HG03103 (cell line): Measurements from ENCODE around the gene RGS1.
A peak's percentile ranks its signal among the peaks of the same experiment; 100 is the strongest.

Source experiments
- ATAC-seq: cut with Tn5 transposase; IDR thresholded peaks from one replicate; pipeline ENCODE4 v1.9.1; 2021; ENCODE audit warnings: low read depth; ENCODE audit not compliant: unreplicated experiment

Gene RGS1, protein sequence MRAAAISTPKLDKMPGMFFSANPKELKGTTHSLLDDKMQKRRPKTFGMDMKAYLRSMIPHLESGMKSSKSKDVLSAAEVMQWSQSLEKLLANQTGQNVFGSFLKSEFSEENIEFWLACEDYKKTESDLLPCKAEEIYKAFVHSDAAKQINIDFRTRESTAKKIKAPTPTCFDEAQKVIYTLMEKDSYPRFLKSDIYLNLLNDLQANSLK

GRCh38 chr1:192575499-192576189 lies at the start of gene RGS1:
Gene RGS1, plus strand, starts transcription at chr1:192575773. Its CDS starts 20 bp downstream, at chr1:192575793.
- ATAC-seq, result peak; percentile 90

- ATAC-seq, result no peak
Observed at GRCh38 chr1:192527111-192527795, 48.3 kb upstream of the RGS1 start.

DNA sequence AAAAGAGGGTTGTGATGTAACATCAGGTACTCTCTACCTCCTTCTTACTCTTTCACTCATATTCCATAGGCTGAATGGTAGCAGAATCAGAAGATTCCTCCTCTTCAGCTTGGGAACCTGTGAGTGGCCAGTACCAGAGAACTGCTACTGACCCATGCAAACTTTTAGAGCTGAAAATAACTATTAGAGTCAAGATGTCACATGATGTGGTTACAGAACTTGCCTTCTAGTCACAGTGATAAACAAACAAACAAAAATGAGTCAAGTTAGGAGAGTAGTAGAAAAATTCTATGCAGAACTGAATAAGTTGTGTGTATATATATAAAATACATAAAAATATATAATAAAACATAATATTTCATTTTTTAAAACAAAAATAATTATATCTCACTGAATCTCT lies 47.6 kb upstream of the RGS1 start:
- ATAC-seq, result no peak

DNA sequence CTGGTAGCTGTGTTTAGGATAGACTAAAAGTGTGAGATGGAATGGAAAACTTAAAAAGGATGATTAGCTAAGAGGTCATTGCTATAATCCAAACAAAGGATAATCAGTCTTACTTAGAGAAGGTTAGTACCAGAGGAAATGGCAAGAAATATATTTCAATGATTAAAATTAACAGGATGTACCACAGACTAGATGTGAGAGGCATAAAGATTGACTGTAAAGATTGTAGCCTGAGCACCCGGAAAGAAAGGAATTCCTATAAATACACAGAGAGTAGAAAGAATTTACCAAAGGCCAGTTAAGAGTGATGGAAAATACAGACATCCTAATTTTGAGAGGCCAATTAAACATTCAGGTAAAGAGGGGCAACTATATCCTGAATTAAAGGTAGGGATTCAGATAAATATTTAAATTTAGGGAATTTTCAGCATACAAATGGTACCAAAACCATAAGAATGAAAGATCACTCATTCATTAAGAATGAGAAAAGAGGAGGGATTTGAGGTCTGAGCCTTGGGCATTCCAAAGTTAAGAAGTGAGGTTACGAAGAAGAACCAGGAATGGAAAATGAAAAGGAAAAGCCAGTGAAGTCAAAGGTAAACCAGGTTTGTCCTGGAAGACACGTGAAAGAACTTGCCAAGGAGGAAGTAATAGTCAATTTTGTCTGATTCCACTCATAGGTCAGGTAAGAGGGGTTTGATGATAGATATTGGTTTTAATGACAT lies 46.4 kb upstream of the RGS1 start:
- no peak for ATAC-seq

GRCh38 chr1:192529811-192530210 lies 45.8 kb upstream of the RGS1 start:
- ATAC-seq, result no peak

DNA sequence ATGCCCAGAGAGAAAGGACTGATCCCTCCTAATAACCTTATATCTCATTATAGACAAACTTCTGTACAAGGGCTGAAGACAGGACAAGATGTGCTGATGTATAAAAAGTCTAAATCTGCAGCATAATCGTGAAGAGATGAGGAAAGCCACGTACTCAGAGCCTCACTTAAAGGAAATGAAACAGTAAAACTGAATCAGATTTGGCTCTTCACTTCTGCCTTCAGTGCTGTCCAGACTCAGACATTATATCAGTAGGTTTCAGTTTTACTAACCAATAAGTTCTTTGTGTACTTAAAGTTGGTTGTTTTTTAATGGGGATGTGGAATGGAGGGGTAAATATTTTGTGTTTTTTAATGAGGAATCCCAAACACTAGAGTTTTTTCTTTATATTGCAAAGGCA lies 45.3 kb upstream of the RGS1 start:
- ATAC-seq, result peak; percentile 99

- ATAC-seq, result peak; percentile 37
Observed at GRCh38 chr1:192531037-192531703, 44.4 kb upstream of the RGS1 start.

DNA sequence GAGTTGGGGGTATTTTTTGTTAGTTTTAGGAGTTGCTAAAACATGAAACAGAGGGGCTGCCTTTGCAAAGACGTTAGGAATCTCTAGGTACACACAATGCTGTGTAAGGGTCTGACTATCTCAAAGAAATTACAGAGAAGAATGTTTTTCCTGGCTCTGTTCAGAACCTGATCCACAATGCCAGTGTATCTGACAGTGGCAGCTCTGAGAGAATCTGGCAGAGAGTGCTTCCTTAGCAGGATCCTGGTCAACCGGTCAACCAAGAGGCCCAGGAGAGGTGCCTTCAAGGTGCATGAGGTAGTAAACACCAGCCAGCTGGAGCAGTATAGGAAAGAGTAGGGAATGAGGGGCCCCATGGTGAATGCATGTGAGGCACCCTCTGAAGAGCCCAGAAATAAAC lies 40.9 kb upstream of the RGS1 start:
- no peak for ATAC-seq

- ATAC-seq, result no peak
Observed at GRCh38 chr1:192535916-192536664, 39.5 kb upstream of the RGS1 start.

GRCh38 chr1:192538407-192539296 lies 36.9 kb upstream of the RGS1 start:
- peak; percentile 69 for ATAC-seq

DNA sequence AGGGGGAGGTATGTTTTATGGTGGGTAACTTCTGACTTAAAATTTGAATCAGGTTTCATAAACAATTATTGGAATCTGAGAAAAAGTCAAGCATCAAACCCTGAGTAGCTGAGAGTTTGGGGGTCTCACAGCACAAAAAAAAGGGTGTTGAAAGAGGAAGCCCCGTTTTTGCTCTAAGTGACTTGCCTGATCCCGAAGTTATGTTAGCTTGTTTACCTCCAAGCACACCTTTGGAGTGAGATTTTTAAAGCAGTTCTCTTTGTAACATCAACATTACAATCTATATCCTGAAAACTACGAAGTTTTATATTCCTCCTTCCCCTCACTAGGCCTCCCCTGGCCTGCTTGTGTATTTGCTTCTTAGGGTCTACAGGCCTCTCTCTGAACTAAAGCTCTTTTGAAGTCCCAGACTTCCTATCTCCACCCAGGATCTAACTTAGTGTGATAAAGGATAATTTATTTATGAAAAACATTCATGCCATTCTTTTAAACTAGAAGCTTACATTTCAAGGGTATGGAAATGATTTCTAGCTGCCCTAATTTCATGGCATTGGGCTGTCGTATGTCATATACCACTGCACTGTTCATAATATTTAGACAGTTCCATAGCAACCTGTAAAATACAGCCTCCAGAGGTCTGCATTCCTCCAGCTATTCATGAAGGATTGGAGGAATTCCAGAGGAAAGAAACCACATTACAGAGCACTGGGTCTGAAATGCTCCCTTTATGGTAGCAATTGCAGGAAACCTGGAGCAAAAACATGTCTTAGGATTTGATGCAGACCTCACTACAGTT lies 36.1 kb upstream of the RGS1 start:
- ATAC-seq, result no peak

- ATAC-seq, result no peak
Observed at GRCh38 chr1:192543445-192543844, 32.1 kb upstream of the RGS1 start.

- ATAC-seq, result peak; percentile 60
Observed at GRCh38 chr1:192545896-192546521, 29.6 kb upstream of the RGS1 start.

GRCh38 chr1:192546596-192547190 lies 28.9 kb upstream of the RGS1 start:
- no peak for ATAC-seq

DNA sequence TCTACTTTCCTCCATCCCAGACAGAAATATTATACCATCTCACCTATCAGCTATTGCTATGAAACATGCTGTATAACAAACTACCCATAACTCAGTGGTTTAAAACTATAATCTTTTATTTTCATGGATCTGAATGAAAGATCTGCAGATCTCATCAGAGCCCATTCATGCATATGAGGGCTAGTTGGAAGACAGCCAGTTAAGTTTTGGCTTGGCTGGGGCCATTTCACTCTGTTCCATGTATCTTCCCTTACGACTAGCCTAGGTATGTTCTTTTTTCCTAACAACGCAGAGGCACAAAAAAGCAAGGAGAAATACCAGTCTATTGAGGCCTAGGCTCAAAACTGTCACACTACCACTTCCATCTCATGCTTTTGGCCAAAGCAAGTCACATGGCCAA lies 28.1 kb upstream of the RGS1 start:
- no peak for ATAC-seq

DNA sequence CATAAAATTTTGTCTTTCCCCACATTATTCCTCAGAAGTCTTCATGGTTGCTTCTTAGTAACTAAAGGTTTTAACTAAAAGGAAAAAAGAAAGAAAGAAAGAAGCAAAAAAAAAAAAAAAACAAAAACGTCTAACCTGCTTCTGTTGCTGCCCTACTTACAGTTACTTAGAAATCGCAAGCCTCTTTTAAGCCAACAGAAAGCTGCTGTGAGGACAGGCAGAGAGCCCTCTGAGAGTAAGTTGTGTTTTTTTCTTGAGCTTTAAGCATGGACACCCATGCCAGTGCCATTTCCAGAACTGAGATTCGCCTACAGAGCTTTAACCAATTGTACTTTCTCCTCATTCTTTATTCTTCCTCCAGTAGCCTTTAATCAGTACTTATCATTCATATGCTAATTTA lies 25.6 kb upstream of the RGS1 start:
- ATAC-seq, result no peak

GRCh38 chr1:192550922-192551534 lies 24.5 kb upstream of the RGS1 start:
- peak; percentile 45 for ATAC-seq
